ENCODE results near the gene BAHCC1. TPM values are rescaled to one million over a fixed set of nuclear protein-coding genes. Genes with fewer than 3 reads are reported as not detected.
A peak's percentile ranks its signal among the peaks of the same experiment; 100 is the strongest.

Gene BAHCC1
- total and polyA plus RNA-seq, 2 of the 8 experiments (the other 6 are each of a cell fraction or from before 2014, with no cell fraction given) = 0.26 to 0.58 TPM

DNA sequence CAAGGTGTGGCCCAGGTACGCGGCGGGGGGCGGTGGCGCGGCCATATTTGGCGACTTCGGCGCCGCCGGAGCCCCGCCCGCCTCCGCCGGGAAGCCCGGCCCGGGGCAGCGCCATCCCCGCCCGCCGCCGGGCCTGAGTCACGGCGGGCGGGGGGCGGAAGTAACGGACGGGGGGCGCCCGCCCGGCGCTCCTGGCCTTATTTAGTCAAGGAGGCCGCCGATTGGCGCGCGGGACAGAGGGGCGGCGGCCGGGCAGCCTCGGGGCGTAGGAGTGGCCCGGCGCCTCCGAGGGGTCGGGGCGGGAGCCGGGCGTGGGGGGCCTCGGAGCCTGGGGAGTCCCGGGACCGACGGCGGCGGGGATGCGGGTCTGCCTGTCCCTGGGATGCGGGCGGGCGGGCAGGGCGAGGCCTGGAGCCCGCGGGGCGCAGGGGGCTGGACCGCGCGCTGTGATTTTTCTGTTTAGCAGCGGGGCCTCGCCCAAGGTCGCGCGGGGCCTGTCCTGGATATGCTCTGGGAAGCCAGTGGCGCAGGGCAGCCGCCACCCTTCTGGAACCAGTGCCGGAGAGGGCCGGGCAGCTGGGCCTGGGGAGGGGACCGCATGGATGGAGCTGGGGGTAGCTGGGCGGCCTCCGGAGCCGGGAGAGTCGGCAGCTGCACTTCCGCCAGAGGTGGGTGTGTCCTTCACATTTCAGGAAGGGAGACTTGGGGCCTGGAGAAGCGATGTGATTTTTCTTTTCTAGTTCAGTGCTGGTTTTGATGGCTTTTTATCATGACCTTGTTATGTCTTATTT is 119.7 kb downstream of the BAHCC1 start (continued):
- TF ChIP-seq, protein P1, sequence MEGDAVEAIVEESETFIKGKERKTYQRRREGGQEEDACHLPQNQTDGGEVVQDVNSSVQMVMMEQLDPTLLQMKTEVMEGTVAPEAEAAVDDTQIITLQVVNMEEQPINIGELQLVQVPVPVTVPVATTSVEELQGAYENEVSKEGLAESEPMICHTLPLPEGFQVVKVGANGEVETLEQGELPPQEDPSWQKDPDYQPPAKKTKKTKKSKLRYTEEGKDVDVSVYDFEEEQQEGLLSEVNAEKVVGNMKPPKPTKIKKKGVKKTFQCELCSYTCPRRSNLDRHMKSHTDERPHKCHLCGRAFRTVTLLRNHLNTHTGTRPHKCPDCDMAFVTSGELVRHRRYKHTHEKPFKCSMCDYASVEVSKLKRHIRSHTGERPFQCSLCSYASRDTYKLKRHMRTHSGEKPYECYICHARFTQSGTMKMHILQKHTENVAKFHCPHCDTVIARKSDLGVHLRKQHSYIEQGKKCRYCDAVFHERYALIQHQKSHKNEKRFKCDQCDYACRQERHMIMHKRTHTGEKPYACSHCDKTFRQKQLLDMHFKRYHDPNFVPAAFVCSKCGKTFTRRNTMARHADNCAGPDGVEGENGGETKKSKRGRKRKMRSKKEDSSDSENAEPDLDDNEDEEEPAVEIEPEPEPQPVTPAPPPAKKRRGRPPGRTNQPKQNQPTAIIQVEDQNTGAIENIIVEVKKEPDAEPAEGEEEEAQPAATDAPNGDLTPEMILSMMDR (IDR thresholded peaks at IDR 0.05; ENCODE audit: control extremely low read depth in 1 of 3, insufficient read depth in 1 of 3, low read depth in 1 of 3, low read length in 3 of 3) = no peak
- no peak for TF ChIP-seq TEAD4 (IDR thresholded peaks at IDR 0.05; ENCODE audit: low read depth, low read length)
- TF ChIP-seq, protein P2, sequence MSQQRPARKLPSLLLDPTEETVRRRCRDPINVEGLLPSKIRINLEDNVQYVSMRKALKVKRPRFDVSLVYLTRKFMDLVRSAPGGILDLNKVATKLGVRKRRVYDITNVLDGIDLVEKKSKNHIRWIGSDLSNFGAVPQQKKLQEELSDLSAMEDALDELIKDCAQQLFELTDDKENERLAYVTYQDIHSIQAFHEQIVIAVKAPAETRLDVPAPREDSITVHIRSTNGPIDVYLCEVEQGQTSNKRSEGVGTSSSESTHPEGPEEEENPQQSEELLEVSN (IDR thresholded peaks at IDR 0.05) = no peak
- no peak for TF ChIP-seq CHD2 (IDR thresholded peaks at IDR 0.05; ENCODE audit: low read length)
- no peak for TF ChIP-seq CBX8 (IDR thresholded peaks at IDR 0.05; ENCODE audit: borderline replicate concordance, low read depth, low read length)
- no peak for TF ChIP-seq KDM1A (IDR thresholded peaks at IDR 0.05; ENCODE audit: borderline replicate concordance, low read length)
- TF ChIP-seq POLR2AphosphoS5 (IDR thresholded peaks at IDR 0.05; ENCODE audit: low read depth, low read length) = 0 out of 2 replicates have a peak, but pooled peaks have one; percentile 26
- TF ChIP-seq KDM4A (IDR thresholded peaks at IDR 0.05; ENCODE audit: low read depth, low read length, severe bottlenecking) = no peak
- peak; percentile 37; the same call in 1 of the 2 replicates for TF ChIP-seq PHF8 (conservative IDR thresholded peaks at IDR 0.05; ENCODE audit: low read depth, low read length)
- no peak for TF ChIP-seq NANOG (IDR thresholded peaks at IDR 0.05; ENCODE audit: insufficient read depth, low read depth, low read length, poor library complexity, severe bottlenecking)
- TF ChIP-seq SRF (IDR thresholded peaks at IDR 0.05; ENCODE audit: low read depth, low read length) = peak; percentile 90
- no peak for TF ChIP-seq MAFK (IDR thresholded peaks at IDR 0.05; ENCODE audit: low read depth, low read length)
- no peak for TF ChIP-seq RNF2 (IDR thresholded peaks at IDR 0.05; ENCODE audit: borderline replicate concordance, low read depth, low read length, missing control alignments, poor library complexity, severe bottlenecking)
- peak; percentile 49 for TF ChIP-seq TAF7 (optimal IDR thresholded peaks at IDR 0.05; ENCODE audit: borderline replicate concordance, low read depth, low read length)
- TF ChIP-seq FOSL1 (IDR thresholded peaks at IDR 0.05; ENCODE audit: insufficient read depth, low read depth, low read length) = no peak
- no peak for TF ChIP-seq EGR1 (IDR thresholded peaks at IDR 0.05; ENCODE audit: borderline replicate concordance, low read depth, low read length)
- TF ChIP-seq ASH2L (IDR thresholded peaks at IDR 0.05; ENCODE audit: low read length) = no peak

Data from H1 (cell line).